ENCODE results near the gene MARCHF4.

- TF ChIP-seq CTCF (conservative IDR thresholded peaks at IDR 0.05 in 1 of 2, IDR thresholded peaks at IDR 0.05 in 1 of 2; ENCODE audit: low read depth in 1 of 2, low read length in 2 of 2), result no peak
- no peak for TF ChIP-seq EZH2 (IDR thresholded peaks at IDR 0.05; ENCODE audit: low read length, missing control alignments)
Observed at GRCh38 chr2:216415541-216415940, 43.3 kb upstream of the MARCHF4 start.
